Activated CD8-positive, alpha-beta T cell treated with anti-CD3 and anti-CD28 coated beads for 36 hours (primary cell): ENCODE data around the gene CWC15. TPM values are rescaled to one million over a fixed set of nuclear protein-coding genes. Genes with fewer than 3 reads are reported as not detected.
A peak's percentile ranks its signal among the peaks of the same experiment; 100 is the strongest.

Experiments
- ATAC-seq: fragments of 200-7000 bp; cut with Tn5 transposase; one replicate; pipeline ENCODE4 v1.10.0; 2021; ENCODE audit warnings: mild to moderate bottlenecking, moderate library complexity
- CTCF ChIA-PET: fragments of 350-600 bp; sonication (Branson Sonifier 250); formaldehyde crosslinking; loops from one replicate; lab custom pipeline; 2021; ENCODE audit warnings: antibody characterized with exemption; lab: Charles Lee
- POLR2A ChIA-PET: fragments of 350-600 bp; sonication (Branson Sonifier 250); formaldehyde crosslinking; loops from one replicate; lab custom pipeline; 2021; ENCODE audit warnings: antibody characterized with exemption; lab: Charles Lee
- DNase-seq: peaks from one replicate; pipeline ENCODE4 v3.0.0-alpha.2; 2020
- H3K27ac Mint-ChIP-seq: one replicate; pipeline ENCODE4 v1.8.0; 2021; ENCODE audit warnings: mild to moderate bottlenecking, mixed read lengths
- H3K27me3 Mint-ChIP-seq: one replicate; pipeline ENCODE4 v1.8.0; 2021; ENCODE audit warnings: mixed read lengths
- H3K36me3 Mint-ChIP-seq: one replicate; pipeline ENCODE4 v1.8.0; 2021; ENCODE audit warnings: low read depth, mixed read lengths
- H3K4me1 Mint-ChIP-seq: one replicate; pipeline ENCODE4 v1.8.0; 2021; ENCODE audit warnings: low read depth, mixed read lengths
- H3K4me3 Mint-ChIP-seq: one replicate; pipeline ENCODE4 v1.8.0; 2021; ENCODE audit warnings: mild to moderate bottlenecking, moderate library complexity, mixed read lengths
- H3K9me3 Mint-ChIP-seq: one replicate; pipeline ENCODE4 v1.8.0; 2021; ENCODE audit warnings: mixed read lengths
- CTCF ChIP-seq: fragments of 200-600 bp; IDR thresholded peaks from one replicate; pipeline ENCODE4 v1.8.0; 2022; ENCODE audit warnings: antibody characterized with exemption, mild to moderate bottlenecking
- intact Hi-C: fragments of 100-400 bp; cut with micrococcal nuclease; formaldehyde crosslinking; loops from one replicate; pipeline ENCODE4 v1.10.0; 2022
- total RNA-seq, 2 experiments: library from RNA; stranded (reverse); gene quantifications; one replicate each; pipeline ENCODE4 v1.2.3, GENCODE V29; 2021

Gene CWC15
- total RNA-seq, 2 experiments from 2014 or later, result 72.5 to 76.4 TPM

GRCh38 chr11:94941131-94941530 is 32.2 kb downstream of the CWC15 start:
- intact Hi-C loops, result no loop called here
- no peaks in the 10 kb centered on the region for H3K36me3 Mint-ChIP-seq
- ATAC-seq, result no peak

GRCh38 chr11:94939346-94939745 is 34.0 kb downstream of the CWC15 start:
- Mint-ChIP-seq H3K36me3 (no peaks in the 10 kb centered on the region), H3K4me1 (peaks cover 15% of the 10 kb centered on the region), H3K27ac (no peak overlapping the region), H3K4me3 (no peak overlapping the region), H3K9me3 (no peaks in the 10 kb centered on the region), H3K27me3 (no peaks in the 10 kb centered on the region)
- POLR2A ChIA-PET, result no interaction called here
- ATAC-seq, result no peak
- no peak for TF ChIP-seq CTCF
- CTCF ChIA-PET, result no interaction called here
- intact Hi-C loops, result no loop called here
- no peak for DNase-seq

More at GRCh38 chr11:94941131-94941530, 32.2 kb downstream of the CWC15 start:
- no peaks in the 10 kb centered on the region for H3K27me3 Mint-ChIP-seq
- H3K4me3 Mint-ChIP-seq, result no peak overlapping the region
- H3K4me1 Mint-ChIP-seq, result no peaks in the 10 kb centered on the region
- ChIA-PET CTCF (no interaction called here), POLR2A (no interaction called here)
- no peak for DNase-seq
- no peak overlapping the region for H3K27ac Mint-ChIP-seq
- no peak for TF ChIP-seq CTCF
- H3K9me3 Mint-ChIP-seq, result no peaks in the 10 kb centered on the region

GRCh38 chr11:94938095-94939055 is 35.0 kb downstream of the CWC15 start:
- intact Hi-C loops, result no loop called here
- ChIA-PET CTCF (no interaction called here), POLR2A (no interaction called here)
- no peaks in the 10 kb centered on the region for H3K36me3 Mint-ChIP-seq
- peaks cover 25% of the 10 kb centered on the region for H3K4me1 Mint-ChIP-seq
- no peaks in the 10 kb centered on the region for H3K9me3 Mint-ChIP-seq
- H3K4me3 Mint-ChIP-seq, result no peak overlapping the region
- DNase-seq (no peak), ATAC-seq (no peak)
- TF ChIP-seq CTCF, result no peak
- no peaks in the 10 kb centered on the region for H3K27me3 Mint-ChIP-seq
- no peak overlapping the region for H3K27ac Mint-ChIP-seq

- ChIA-PET CTCF (interaction anchor here (1.4 to 1.5 kb wide), 2 partner anchors 13 to 149 kb away, joined by 3 to 5 read pairs; no protein-coding TSS in a partner anchor), POLR2A (no interaction called here)
- no peak for ATAC-seq
- H3K4me3 Mint-ChIP-seq, result no peak overlapping the region
- intact Hi-C loops, result no loop called here
- H3K36me3 Mint-ChIP-seq, result no peaks in the 10 kb centered on the region
- peaks cover 4% of the 10 kb centered on the region for H3K9me3 Mint-ChIP-seq
- H3K4me1 Mint-ChIP-seq, result peaks cover 29% of the 10 kb centered on the region
- H3K27ac Mint-ChIP-seq, result no peak overlapping the region
- H3K27me3 Mint-ChIP-seq, result no peaks in the 10 kb centered on the region
- TF ChIP-seq CTCF, result no peak
- DNase-seq, result no peak
Observed at GRCh38 chr11:94934846-94935245, 38.5 kb downstream of the CWC15 start.

GRCh38 chr11:94934362-94934761 is 39.0 kb downstream of the CWC15 start:
- DNase-seq, result peak; percentile 23
- Mint-ChIP-seq H3K27ac (no peak overlapping the region), H3K4me3 (no peak overlapping the region), H3K27me3 (no peaks in the 10 kb centered on the region), H3K4me1 (peaks cover 29% of the 10 kb centered on the region), H3K36me3 (no peaks in the 10 kb centered on the region), H3K9me3 (peaks cover 4% of the 10 kb centered on the region)
- CTCF ChIA-PET, result interaction anchor here (1.1 to 1.5 kb wide), 3 partner anchors 11 to 149 kb away, joined by 3 to 5 read pairs (median 3); no protein-coding TSS in a partner anchor
- peak; percentile 66 for ATAC-seq
- intact Hi-C loops, result no loop called here
- no peak for TF ChIP-seq CTCF
- POLR2A ChIA-PET, result no interaction called here
